T-helper 2 cell treated with Interferon-gamma antibody and Interleukin-4, amounts not matched to agents 100 ng/mL and 5 ng/mL, for 36 hours (primary cell): Measurements from ENCODE around the gene UBE2E1. TPM values are rescaled to one million over a fixed set of nuclear protein-coding genes. Genes with fewer than 3 reads are reported as not detected.

Experiments used
- intact Hi-C: fragments of 100-400 bp; cut with micrococcal nuclease; formaldehyde crosslinking; loops from one replicate; pipeline ENCODE4 v1.15.1; 2023
- total RNA-seq: library from RNA; stranded (reverse); gene quantifications from 2 replicates; pipeline ENCODE4 v1.2.3, GENCODE V29; 2022

UBE2E1 gene
- total RNA-seq, 1 donor from 2014 or later = 68.5 TPM

DNA sequence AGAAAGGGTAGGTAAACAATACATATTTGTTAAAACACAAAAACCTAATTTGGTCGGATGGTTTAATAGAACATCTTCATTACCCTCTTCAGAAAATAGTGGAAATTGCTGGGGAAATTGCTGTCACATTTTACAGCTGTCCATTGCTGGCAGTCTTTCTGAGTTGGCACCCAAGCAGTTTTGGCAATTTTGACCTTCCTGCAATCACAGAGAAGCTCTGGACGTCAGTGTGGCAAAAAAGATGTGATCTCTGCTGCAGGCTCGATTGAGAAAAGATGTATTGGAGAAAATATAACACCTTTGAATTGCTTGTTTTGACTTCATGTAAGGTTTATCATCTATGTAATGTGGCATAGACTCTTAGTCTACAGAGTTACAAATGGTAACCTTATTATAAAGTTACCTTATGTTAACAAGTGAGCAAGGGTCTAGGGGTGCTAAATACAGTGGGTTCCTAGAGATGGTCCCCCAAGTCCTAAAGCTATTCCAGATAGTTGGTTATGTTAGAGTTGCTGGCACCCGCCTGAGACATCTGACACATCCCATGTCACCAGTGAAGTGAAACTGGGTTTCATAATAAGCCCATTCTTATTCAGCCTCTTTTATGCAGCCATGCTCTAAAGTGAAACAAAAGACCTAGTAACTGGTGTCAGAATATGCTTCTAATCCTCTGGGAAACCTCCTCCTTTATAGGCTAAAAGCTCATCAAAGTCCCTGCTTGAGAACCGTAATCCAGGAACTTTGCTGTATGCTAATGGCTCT lies 14.0 kb downstream of the UBE2E1 start:
- intact Hi-C loops = no loop called here

DNA sequence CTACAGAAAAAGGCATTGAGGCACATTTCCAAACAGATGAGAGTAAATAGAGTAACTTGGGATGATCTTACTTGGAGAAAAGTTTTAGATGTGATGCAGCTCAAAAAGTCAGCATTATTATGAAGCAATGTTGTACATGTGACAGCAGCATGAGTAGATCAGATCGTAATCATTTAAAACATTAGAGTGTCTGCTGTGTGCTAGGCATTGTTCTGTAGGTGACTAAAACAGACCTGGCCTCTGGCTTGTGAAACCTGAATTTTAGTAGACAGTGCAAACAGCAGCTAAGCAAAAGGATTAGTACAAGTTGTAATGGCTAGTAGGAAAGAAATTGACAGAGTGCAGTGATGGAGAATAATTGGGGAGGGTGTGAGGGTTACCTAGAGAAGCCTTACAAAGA lies 15.1 kb downstream of the UBE2E1 start:
- intact Hi-C loops = no loop called here

- intact Hi-C loops = no loop called here
These were observed 16.1 kb downstream of the UBE2E1 start for GRCh38 chr3:23821858-23822257.

GRCh38 chr3:23822559-23822958 lies 16.8 kb downstream of the UBE2E1 start:
- intact Hi-C loops = no loop called here

GRCh38 chr3:23823620-23824019 lies 17.9 kb downstream of the UBE2E1 start:
- intact Hi-C loops = no loop called here

GRCh38 chr3:23824699-23825444 lies 19.1 kb downstream of the UBE2E1 start:
- intact Hi-C loops = no loop called here

GRCh38 chr3:23825802-23826201 lies 20.0 kb downstream of the UBE2E1 start:
- intact Hi-C loops = no loop called here

DNA sequence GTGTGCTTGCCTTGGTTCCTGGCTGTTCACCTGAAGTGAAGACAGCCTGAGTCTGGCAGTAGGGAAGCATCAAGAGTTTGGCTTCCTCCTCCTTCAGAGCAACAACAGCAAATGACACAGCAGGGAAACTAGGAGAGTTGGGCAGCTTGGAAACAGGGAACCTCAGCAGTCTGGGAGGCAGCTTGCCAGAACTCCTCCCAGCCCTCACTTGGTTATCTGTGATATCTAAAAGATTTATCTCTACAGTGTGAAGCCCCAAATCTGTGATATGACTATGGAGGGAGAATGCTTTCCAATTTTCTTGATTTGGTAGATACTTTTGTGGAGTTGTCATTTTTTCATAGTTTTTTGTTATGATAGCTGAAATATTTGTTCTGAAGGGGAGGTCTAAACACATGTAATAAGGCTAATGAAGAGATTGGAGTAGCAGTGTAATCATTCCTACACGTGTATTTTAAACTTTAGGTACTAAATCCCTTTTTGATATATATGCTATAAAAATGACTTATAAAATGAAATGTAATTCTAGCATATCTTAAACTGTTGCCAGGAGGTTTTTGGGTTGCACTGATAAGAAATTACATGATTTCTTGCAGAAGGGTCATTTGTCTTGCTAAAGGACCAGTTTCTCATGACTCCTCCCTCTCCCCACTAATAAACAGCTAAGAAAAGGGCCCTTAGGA lies 20.8 kb downstream of the UBE2E1 start:
- intact Hi-C loops = no loop called here

- intact Hi-C loops = no loop called here
These were observed 23.6 kb downstream of the UBE2E1 start for GRCh38 chr3:23829242-23829934.

- intact Hi-C loops = no loop called here
These were observed 25.2 kb downstream of the UBE2E1 start for GRCh38 chr3:23830869-23831484.

- intact Hi-C loops = no loop called here
These were observed 26.0 kb downstream of the UBE2E1 start for GRCh38 chr3:23831517-23832394.

GRCh38 chr3:23832523-23832922 lies 26.8 kb downstream of the UBE2E1 start:
- intact Hi-C loops = no loop called here

DNA sequence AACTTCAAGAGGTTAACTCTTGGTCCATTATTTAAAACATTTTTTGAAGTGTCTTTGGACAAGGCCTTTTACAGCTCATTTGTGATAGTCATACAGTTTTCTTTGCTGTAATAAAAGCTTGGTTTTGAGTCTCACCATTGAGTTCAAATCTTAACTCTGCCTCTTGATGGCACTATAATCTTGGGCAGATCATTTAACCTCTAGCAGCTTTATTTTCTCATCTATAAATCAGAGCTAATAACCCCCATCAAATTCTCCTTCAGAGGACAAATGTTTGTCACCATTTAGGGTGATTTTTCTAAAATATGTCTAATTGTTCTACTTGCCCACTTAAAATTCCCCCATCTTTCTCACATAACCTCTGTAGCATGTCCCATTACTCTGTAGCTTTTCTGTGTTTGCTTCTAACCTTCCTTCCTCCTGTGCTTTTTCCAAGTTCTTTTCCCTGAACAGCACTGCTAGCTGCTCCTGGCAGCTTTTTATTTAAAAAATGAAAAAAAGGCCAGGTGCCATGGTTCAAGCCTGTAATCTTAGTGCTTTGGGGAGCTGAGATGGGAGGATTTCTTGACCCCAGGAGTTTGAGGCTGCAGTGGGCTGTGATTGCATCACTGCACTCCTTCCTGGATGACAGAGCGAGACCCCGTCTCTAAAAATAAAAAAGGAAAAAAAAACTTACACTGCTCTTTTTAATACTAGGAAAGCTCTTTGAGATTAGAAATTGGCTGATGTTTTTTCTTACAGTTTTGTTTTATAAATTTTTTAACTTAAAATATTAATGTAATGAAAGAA lies 28.5 kb downstream of the UBE2E1 start:
- intact Hi-C loops = no loop called here

DNA sequence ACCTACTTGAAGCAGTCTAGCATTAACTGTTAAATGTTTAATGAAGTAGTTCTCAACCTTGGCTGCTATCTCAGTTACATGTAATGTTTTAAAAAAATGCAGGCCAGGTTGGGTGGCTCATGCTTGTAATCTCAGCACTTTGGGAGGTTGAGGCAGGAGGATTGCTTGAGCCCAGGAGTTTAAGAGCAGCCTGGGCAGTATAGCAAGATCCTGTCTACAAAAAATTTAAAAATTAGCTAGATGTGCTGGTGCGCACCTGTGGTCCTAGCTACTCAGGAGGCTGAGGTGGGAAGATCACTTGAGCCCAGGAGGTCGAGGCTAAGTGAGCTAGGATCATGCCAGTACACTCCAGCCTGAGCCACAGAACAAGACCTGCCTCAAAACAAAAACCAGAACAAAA lies 29.3 kb downstream of the UBE2E1 start:
- intact Hi-C loops = no loop called here

- intact Hi-C loops = no loop called here
These were observed 30.0 kb downstream of the UBE2E1 start for GRCh38 chr3:23835802-23836201.

GRCh38 chr3:23836536-23837230 lies 30.9 kb downstream of the UBE2E1 start:
- intact Hi-C loops = no loop called here

DNA sequence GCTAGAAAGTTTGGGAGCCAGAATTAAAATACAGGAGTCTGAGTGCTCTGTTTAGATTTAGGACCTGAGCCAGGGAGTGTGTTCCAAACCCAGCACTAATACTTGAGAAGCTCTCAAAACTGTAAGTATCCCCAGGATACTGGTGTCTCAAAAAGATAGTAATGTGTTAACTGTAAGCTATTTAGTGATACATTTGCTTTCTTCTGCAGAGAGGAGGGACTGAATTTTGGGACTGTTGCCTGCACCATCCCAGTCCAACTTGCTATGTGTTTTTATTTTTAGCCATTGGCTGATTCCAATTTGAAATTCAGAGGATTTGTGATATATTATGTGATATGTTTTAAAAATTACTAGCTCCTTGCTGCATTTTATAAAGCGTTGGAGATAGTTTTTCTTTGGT lies 31.5 kb downstream of the UBE2E1 start:
- intact Hi-C loops = no loop called here

DNA sequence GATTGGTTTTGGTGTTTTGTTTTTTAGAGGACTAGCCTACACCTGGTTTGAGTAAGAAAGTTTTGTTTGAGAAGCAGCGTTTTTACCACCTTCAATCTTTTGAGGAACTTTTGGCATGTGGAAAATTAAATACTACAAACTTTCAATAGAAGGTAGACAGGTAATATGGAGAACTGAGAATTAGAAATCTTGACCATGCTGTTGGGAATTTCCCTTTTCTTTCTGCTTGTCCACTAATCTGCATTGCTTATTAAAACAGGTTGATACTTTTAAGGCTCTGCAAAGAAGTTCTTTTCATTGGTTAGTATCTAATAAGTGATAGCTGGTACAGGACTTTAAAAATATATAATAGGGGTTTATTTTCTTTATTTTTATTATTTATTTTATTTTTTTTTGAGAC lies 31.9 kb downstream of the UBE2E1 start:
- intact Hi-C loops = no loop called here

- intact Hi-C loops = no loop called here
These were observed 34.8 kb downstream of the UBE2E1 start for GRCh38 chr3:23840521-23840920.
